ENCODE results near the gene CLHC1. TPM values are rescaled to one million over a fixed set of nuclear protein-coding genes. Genes with fewer than 3 reads are reported as not detected.

Gene CLHC1
- total RNA-seq, 4 donors from 2014 or later, result 2.3 to 12.5 (median 9.3) TPM

DNA sequence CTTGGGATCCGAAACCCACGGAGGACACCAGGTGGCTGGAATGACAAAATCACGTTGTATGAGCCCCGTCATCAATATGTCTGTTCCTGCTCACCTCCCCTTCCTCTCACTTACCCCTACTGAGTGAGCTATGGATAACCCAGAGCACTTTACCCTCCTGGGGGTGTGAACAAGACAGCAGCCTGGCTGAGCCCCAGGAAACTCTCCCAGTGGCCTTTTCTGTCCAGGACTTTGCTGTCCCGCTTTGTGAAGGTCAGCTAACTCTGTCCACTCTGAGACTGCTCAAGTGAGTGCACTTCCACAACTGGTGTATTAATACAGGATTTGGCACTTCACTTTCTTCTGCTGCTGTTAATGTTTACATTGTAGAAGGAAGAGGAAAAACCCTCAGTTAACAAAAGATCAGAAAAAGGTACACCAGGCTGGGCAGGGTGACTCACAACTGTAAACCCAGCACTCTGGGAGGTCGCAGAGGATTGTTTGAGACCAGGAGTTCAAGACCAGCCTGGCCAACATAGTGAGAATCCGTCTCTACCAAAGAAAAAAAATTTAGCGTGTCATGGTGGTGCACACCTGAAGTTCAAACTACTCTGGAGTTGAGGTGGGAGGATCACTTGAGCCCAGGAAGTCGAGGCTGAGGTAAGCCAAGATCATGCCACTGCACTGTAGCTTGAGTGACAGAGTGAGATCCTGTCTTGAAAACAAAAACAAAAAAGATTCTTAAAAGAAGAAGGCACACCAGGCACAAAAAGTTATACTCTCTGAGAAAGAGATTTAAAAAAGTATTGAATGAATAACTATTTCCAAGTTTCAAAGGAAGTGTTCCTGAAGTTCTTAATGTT, 90.3 kb downstream of the CLHC1 start:
- no peaks in the 10 kb centered on the region for H3K27me3 ChIP-seq
- H3K4me1 ChIP-seq, result peaks cover 7 to 41% (median 15%) of the 10 kb centered on the region in 3 donors
- WGBS, 2 donors, result 64% methylated on average over 9 of the region's 9 CpGs
- H3K36me3 ChIP-seq, result no peaks in the 10 kb centered on the region
- TF ChIP-seq, protein P1, sequence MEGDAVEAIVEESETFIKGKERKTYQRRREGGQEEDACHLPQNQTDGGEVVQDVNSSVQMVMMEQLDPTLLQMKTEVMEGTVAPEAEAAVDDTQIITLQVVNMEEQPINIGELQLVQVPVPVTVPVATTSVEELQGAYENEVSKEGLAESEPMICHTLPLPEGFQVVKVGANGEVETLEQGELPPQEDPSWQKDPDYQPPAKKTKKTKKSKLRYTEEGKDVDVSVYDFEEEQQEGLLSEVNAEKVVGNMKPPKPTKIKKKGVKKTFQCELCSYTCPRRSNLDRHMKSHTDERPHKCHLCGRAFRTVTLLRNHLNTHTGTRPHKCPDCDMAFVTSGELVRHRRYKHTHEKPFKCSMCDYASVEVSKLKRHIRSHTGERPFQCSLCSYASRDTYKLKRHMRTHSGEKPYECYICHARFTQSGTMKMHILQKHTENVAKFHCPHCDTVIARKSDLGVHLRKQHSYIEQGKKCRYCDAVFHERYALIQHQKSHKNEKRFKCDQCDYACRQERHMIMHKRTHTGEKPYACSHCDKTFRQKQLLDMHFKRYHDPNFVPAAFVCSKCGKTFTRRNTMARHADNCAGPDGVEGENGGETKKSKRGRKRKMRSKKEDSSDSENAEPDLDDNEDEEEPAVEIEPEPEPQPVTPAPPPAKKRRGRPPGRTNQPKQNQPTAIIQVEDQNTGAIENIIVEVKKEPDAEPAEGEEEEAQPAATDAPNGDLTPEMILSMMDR (IDR thresholded peaks at IDR 0.05), result no peak
- TF ChIP-seq POLR2A (IDR thresholded peaks at IDR 0.05), result no peak
- H3K4me3 ChIP-seq, result no peak overlapping the region
- DNase-seq, result no peak
- intact Hi-C loops (cut with DNase I), result no loop called here
- peak overlapping the region in 2 of 4 donors; percentile 38 to 52 for H3K27ac ChIP-seq
- no peaks in the 10 kb centered on the region for H3K9me3 ChIP-seq

DNA sequence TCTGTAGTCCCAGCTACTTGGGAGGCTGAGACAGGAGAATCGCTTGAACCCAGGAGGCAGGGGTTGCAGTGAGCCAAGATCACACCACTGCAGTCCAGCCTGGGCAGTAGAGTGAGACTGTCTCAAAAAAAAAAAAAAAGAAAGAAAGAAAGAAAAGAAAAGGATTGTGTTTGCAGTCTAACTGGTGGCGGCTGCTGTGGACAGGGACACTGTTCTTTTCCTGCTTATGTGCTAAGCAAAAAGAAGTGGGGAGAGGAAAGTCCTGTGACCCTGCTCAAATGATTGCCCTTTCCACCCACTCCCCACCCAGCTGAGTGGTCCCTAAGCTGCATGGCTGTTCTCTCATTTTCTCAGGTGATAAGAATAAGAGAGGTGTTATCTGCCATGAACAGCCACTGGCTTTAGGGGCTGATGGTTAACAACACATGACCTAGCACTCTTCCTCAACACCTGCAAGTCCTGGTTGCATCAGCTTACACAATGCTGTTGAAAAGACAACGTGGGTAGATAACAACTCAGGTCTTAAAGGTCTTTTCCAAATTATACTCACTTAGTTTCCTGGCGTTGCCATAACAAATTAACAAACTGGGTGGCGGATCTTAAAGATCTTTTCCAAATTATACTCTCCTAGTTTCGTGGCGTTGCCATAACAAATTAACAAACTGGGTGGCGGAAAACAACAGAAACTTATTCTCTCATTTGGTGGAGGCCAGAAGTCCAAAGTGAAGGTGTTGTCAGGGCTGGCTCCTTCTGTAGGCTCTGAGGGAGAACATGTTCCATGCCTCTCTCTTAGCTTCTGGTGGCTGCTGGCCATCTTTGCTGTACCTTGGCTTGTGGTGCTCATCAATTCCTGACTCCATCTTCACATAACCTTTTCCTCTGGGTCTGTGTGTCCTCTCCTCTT, 91.5 kb downstream of the CLHC1 start:
- WGBS, 2 donors, result 54 to 57% methylated on average over 8 of the region's 8 CpGs
- peak overlapping the region in 2 of 4 donors; percentile 52 to 60 for H3K27ac ChIP-seq
- TF ChIP-seq, protein P1 (IDR thresholded peaks at IDR 0.05), result no peak
- TF ChIP-seq POLR2A (IDR thresholded peaks at IDR 0.05), result no peak
- no peaks in the 10 kb centered on the region for H3K9me3 ChIP-seq
- H3K27me3 ChIP-seq, result no peaks in the 10 kb centered on the region
- no peak overlapping the region for H3K4me3 ChIP-seq
- peaks cover 7 to 50% (median 16%) of the 10 kb centered on the region in 3 donors for H3K4me1 ChIP-seq
- intact Hi-C loops (cut with DNase I), result no loop called here
- H3K36me3 ChIP-seq, result no peaks in the 10 kb centered on the region
- no peak for DNase-seq

DNA sequence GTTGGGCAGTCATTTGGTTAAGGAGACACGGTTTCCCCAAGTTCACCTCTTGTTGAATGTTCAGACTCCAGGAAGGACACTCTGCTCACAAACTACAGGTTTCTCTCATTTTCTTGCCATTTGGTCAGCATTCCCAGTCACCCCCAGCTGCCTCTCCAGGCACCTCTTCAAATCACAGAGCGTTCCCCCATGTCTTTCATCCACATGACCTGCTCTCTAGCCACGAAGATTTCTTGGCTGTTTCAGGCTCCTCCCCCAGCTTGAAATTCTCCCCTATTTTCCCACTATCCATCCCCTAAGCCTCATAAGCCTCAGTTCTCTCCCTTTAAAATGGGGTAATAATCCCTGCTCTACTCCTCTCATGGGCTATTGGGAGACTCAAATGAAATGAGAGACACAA, 92.8 kb downstream of the CLHC1 start:
- no peaks in the 10 kb centered on the region for H3K9me3 ChIP-seq
- H3K4me3 ChIP-seq, result no peak overlapping the region
- no peaks in the 10 kb centered on the region for H3K36me3 ChIP-seq
- H3K27ac ChIP-seq, result peak overlapping the region in 3 of 4 donors; percentile 50 to 60 (median 52)
- TF ChIP-seq, protein P1 (IDR thresholded peaks at IDR 0.05), result no peak
- no peak for TF ChIP-seq POLR2A (IDR thresholded peaks at IDR 0.05)
- H3K4me1 ChIP-seq, result peaks cover 10 to 56% (median 18%) of the 10 kb centered on the region in 3 donors
- WGBS, 2 donors, result 84 to 85% methylated on average over 3 of the region's 3 CpGs
- DNase-seq, result no peak
- intact Hi-C loops (cut with DNase I), result no loop called here
- no peaks in the 10 kb centered on the region for H3K27me3 ChIP-seq

DNA sequence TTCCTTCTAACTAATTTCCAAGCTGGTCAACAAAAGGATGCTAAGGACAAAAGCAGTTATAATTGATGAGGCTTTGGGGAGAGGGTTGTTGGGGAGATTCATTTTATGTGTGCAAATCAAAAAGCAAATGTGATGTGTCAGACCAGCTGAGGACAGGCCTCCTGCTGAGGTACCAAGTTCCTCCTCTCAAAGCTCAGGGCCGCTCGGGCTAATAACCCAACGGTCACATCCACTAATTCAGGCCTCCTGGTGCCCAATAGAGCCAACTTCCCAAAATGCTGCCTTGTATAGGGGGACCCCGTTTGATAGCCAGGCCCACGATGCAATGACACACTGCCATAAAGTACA, 93.2 kb downstream of the CLHC1 start:
- H3K4me3 ChIP-seq, result no peak overlapping the region
- intact Hi-C loops (cut with DNase I), result no loop called here
- H3K4me1 ChIP-seq, result peaks cover 13 to 60% (median 21%) of the 10 kb centered on the region in 3 donors
- DNase-seq, result no peak
- TF ChIP-seq POLR2A (IDR thresholded peaks at IDR 0.05), result no peak
- TF ChIP-seq, protein P1 (IDR thresholded peaks at IDR 0.05), result no peak
- 92 to 95% methylated on average over 5 of the region's 5 CpGs for WGBS, 2 donors
- H3K27me3 ChIP-seq, result no peaks in the 10 kb centered on the region
- H3K27ac ChIP-seq, result peak overlapping the region in 3 of 4 donors; percentile 50 to 60 (median 52)
- no peaks in the 10 kb centered on the region for H3K9me3 ChIP-seq
- no peaks in the 10 kb centered on the region for H3K36me3 ChIP-seq
